IPS-18c (cell line): ENCODE measurements around the gene GGN.
"Not testable (repeated sequence)": the region's sequence is repeated elsewhere in the genome, so short reads cannot be mapped to it uniquely, and the experiment has no call there.

Experiments used
- H3K4me3 ChIP-seq: 2 replicates; pipeline ENCODE4 v1.7.0; 2013; ENCODE audit warnings: low read depth, mild to moderate bottlenecking, low read length, moderate library complexity; ENCODE audit not compliant: insufficient read depth
- H3K9me3 ChIP-seq: one replicate; pipeline ENCODE4 v1.6.1; 2013; ENCODE audit warnings: mild to moderate bottlenecking, low read length, moderate library complexity; ENCODE audit not compliant: control insufficient read depth, insufficient read depth

The GGN gene

DNA sequence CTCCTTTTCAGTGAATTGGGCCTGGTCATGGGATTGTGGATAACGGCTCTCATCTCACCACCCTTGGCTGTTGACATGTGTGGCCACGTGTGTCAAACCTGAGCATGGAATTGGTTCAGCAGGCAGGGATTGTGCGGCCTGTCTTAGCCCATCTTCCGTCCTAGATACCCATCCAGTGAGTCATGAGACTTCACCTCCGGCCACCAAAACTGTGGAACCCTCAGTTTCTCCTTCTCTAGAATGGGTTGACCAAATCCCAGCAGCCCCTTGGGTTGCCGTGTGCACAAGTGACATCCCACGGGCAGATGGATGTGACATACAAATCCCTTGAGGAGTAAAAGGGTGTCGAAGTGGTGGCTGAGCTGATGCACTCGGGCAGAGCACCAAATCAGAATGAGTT, 6.7 kb downstream of the GGN start:
- H3K4me3 ChIP-seq: no peak overlapping the region
- no peaks in the 10 kb centered on the region for H3K9me3 ChIP-seq

DNA sequence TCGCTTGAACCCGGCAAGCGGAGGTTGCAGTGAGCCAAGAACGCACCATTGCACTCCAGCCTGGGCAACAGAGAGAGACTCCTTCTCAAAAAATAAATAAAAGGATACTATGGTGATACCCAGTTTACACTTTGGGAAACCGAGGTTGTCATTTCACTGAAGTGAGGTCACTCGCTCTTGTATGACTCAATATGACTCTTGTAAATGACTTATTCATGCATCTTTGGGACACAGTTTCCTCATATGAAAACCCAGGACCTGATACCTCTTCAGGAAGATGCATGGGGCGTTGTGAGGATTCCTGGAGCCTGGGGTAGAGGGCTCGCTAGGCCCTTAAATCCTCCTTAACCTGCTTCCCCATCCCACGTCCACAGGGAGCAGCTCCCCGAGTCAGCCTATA, 9.0 kb downstream of the GGN start:
- H3K4me3 ChIP-seq: no peak overlapping the region
- peaks cover 2% of the 10 kb centered on the region for H3K9me3 ChIP-seq

DNA sequence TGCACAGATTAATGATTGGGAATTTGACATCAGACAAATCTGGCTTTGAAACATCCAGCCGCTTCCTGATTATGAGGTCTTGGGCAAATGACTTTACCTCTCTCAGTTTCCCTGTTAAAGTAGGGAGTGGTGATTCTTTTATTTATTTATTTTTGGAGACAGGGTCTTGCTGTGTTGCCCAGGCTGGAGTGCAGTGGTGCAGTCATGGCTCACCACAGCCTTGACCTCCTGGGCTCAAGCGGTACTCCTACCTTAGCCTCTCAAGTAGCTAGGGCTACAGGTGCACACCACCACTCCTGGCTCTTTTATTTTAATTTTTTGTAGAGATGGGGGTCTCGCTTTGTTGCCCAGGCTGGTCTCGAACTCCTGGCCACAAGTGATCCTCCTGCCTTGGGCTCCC, 10.8 kb downstream of the GGN start:
- H3K9me3 ChIP-seq: peaks cover 2% of the 10 kb centered on the region
- H3K4me3 ChIP-seq: no peak overlapping the region

DNA sequence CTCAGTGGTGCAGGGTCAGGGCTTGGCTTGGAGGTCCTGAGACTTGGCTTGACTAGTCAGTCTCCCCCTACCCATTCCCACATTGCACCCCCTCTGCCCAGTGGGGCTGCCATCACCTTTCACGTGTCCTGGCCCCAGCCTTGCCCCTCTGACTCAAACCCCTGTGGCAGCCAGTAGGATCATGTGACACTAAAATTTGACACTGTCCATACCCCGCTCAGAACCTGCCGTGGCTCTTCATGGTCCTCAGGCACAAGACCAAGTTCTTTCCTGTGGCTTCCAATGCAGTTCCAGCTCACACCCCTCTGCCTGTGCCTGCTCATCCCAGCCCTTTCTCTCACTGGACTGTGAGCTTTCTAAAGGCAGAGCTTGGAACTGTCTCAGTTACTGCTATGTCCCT, 11.3 kb downstream of the GGN start:
- Histone ChIP-seq H3K9me3 (peaks cover 2% of the 10 kb centered on the region), H3K4me3 (no peak overlapping the region)

DNA sequence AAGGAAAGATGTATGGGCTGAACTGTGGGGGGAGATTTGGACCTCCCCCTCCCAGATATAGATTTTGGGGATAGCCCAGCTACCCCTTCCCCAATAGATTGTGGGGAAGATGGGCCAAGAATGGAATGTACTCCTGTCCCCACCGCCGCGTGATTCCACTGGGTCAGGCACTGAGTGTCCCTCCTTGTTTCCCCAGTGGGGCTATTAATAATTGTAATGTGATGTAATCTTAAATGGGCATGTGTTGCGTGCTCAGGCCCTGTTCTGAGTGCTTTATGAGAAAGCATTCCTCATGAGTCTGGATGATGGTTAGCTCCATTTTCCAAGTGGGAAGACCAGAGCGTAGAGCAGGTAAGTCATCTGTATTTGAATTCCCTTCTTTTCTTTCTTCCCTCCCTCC, 12.1 kb downstream of the GGN start:
- H3K4me3 ChIP-seq: peak overlapping the region; percentile 92
- peaks cover 2% of the 10 kb centered on the region for H3K9me3 ChIP-seq

DNA sequence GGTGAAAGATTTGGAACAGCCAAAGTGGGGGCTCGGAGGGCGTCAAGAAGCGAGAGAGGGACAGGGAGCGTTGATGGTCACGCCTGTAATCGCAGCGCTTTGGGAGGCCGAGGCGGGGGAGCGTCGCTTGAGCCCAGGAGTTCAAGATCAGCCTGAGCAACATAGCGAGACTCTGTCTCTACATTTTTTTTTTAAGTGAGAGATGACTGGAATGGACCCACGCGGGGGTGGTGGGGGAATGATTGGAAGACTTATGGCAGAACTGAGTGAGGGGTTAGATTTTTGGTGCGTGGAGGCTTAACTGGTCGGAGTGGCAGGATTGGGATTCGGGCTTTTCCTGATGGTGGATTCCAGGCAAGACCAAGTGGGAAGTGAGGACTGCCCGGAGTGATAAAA, 12.7 kb downstream of the GGN start:
- H3K4me3 ChIP-seq: peak overlapping the region; percentile 92
- peaks cover 2% of the 10 kb centered on the region for H3K9me3 ChIP-seq

DNA sequence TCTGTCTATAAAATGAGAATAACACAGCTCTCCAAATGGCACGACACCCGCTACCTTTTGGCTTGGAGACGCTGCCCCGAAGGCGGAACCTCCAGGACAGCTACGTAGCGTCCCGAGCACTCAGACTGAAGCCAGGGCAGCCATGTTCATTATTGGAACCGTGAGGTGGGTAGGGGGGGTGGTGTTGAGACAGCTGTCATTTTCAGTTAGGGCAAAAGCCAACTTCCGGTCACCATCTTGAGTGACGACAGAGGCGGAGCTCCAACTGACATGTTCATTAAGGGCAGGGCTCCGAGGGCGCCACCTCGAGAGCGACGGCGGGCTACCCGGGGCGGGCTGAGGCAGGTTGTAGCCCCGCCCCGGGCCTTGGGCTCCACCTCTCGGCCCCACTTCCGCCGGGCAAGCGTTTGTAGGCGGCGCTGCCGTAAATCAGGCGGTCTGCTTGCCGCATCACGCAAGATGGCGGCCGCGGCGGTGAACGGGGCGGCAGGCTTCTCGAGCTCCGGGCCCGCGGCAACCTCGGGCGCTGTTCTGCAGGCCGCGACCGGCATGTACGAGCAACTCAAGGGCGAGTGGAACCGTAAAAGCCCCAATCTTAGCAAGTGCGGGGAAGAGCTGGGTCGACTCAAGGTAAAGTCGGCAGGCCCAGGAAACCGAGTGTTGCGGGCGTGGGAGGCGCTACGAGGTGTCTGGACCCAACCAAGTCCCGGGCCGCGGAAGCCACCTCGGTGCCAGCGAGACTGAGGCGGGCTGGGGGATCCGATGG, 13.3 kb downstream of the GGN start, which contains the start of gene PSMD8:
PSMD8 (plus strand) TSS at position 240 of the 766 bp plus-strand sequence; CDS start at position 271, 31 bp downstream.
- Histone ChIP-seq H3K4me3 (peak within 1 kb of the TSS; percentile 92), H3K9me3 (peaks cover 2% of the 10 kb centered on the region)

DNA sequence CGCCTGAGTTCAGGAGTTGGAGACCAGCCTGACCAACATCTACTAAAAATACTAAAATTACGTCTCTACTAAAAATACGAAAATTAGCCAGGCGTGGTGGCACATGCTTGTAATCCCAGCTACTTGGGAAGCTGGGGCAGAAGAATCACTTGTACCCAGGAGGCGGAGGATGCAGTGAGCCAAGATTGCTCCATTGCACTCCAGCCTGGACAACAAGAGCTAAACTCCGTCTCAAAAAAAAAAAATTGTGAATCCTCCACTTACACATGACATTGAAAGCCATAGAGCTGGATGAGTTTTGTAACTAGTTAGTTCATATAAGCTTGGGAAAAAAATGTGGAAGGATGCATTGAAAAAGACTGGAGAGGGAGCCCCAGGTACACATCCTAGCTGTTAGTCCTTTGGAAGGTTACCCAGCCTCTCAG, 13.9 kb downstream of the GGN start:
- H3K4me3 ChIP-seq: peak overlapping the region; percentile 29
- H3K9me3 ChIP-seq: peaks cover 2% of the 10 kb centered on the region

DNA sequence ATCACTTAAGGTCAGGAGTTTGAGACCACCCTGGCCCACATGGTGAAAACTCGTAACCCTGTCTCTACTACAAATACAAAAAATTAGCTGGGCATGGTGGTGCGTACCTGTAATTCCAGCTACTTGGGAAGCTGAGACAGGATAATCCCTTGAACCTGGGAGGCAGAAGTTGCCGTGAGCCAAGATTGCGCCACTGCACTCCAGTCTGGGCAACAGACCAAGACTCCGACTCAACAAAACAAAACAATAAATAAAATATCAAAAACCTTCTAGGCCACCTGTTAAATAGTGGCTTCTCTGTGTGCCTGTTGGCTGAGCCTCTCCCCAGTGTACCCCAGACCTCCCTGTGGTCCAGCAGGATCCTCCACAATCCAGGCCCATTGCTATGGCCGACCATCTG, 16.8 kb downstream of the GGN start:
- peaks cover 2% of the 10 kb centered on the region for H3K9me3 ChIP-seq

DNA sequence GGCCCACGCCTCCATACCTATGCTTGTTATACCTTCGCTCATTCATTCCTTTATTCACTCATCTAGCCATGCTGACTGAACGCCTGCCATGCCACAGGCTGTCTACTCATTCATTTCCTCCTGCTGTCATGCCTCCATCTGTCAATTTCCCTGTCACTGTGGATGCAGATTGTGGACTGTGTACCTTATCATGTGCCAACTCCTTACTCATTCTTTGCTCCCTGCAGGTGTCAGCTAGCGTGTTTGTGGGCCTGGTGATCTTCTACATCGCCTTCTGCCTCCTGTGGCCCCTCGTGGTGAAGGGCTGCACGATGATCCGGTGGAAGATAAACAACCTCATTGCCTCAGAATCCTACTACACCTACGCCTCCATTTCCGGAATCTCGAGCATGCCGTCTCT, 17.5 kb downstream of the GGN start:
- peaks cover 2% of the 10 kb centered on the region for H3K9me3 ChIP-seq
- H3K4me3 ChIP-seq: no peak overlapping the region

More for the DNA sequence above, 16.8 kb downstream of the GGN start:
- H3K4me3 ChIP-seq: no peak overlapping the region

DNA sequence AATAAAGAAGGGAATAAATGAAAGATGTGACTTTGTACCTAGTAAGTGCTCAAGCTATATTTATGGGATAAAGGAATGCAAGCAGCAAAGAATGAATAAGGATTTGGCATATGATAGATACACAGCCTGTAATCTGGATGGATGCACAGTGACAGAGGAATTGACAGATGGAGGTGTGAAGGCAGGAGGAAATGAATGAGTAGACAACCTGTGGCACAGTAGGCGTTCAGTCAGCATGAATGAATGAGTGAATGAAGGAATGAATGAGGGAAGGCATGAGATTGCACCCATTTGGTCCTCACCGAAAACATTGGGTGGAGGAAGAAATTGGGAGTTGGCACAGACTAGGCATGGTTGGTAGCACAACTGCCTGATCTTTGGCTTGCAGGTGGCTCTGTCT, 18.2 kb downstream of the GGN start:
- H3K4me3 ChIP-seq: no peak overlapping the region

DNA sequence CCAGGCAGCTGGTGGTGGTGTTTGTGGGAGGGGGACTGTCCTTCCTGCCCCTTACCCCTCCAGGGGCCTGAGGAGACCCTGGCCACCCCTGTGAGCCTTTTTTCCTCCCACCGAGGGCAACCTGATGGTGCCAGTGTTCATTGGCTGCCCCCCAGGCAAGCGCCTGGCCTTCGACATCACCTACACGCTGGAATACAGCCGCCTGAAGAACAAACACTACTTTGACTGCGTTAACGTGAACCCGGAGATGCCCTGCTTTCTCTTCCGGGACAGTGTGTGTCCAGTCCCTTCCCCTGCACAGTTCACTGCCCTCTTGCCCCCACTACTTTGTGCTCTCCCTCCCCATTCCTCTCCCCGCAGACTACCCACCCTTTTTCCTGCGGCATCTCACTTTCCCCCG, 20.8 kb downstream of the GGN start:
- H3K9me3 ChIP-seq: peaks cover 5% of the 10 kb centered on the region

More for the DNA sequence above, 18.2 kb downstream of the GGN start:
- H3K9me3 ChIP-seq: peaks cover 4% of the 10 kb centered on the region

DNA sequence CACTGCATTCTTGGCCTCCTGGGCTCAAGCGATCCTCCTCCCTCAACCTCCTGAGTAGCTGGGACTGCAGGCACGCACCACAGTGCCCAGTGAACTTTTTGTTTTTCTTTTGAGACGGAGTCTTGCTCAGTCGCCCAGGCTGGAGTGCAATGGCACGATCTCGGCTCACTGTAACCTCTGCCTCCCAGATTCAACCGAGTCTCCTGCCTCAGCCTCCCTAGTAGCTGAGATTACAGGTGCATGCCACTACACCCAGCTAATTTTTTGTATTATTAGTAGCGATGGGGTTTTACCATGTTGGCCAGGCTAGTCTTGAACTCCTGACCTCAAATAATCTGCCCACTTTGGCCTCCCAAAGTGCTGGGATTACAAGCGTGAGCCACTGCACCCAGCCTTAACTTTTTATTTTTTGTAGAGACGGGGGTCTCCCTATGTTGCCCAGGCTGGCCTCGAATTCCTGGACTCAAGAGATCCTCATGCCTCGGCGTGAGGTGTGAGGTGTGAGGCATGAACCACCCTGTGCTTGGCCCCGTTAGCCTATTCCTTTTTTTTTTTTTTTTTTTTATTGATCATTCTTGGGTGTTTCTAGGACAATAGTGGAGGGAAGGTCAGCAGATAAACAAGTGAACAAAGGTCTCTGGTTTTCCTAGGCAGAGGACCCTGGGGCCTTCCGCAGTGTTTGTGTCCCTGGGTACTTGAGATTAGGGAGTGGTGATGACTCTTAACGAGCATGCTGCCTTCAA, 24.7 kb downstream of the GGN start:
- H3K4me3 ChIP-seq: peak overlapping the region; percentile 87
- not testable (repeated sequence) for H3K9me3 ChIP-seq

More for the DNA sequence above, 20.8 kb downstream of the GGN start:
- no peak overlapping the region for H3K4me3 ChIP-seq

DNA sequence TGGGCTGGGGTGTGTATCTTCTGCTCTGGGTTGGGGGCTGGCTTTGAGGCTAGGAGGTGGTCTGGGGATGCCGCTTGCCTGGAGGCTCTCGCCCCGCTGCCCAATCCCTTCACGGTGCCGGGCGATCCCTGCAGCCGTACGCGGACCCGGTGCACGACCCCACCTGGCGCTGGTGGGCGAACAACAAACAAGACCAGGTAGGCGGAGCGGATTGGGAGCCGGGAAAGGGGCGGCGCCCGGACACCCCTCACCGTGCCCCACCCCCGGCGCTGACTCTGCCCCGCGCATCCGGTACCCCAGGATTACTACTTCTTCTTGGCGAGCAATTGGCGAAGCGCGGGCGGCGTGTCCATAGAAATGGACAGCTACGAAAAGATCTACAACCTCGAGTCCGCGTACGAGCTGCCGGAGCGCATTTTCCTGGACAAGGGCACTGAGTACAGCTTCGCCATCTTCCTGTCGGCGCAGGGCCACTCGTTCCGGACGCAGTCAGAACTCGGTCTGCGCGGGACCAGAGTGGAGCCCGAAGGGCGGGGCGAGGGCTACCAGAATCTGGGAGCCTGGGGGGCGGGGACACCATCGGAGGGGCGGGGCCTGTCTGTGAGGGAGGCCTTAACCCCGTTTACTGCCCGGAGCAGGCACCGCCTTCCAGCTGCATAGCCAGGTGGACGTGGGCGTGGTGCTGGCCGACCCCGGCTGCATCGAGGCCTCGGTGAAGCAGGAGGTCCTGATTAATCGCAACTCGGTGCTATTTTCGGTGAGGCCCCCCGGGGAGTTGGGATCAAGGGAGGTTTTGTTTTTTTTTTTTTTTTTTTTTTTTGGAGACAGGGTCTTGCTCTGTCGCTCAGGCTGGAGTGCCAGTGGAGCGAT, 25.5 kb downstream of the GGN start:
- Histone ChIP-seq H3K4me3 (peak overlapping the region; percentile 87), H3K9me3 (peaks cover 5% of the 10 kb centered on the region)

DNA sequence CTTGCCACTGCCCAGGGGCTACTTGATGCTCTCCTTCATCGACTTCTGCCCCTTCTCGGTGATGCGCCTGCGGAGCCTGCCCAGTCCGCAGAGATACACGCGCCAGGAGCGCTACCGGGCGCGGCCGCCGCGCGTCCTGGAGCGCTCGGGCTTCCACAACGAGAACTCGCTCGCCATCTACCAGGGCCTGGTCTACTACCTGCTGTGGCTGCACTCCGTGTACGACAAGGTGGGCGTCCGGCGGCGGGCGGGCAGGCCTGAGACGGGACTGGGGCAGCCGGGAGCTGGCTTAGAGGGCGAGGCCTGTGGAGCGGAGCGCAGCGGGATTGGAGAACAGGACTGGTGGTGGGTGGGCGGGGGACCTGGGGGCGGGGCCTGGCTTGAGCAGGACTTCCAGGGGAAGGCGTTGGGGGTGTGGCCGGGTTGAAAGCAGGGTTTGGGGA, 26.2 kb downstream of the GGN start:
- Histone ChIP-seq H3K4me3 (peak overlapping the region; percentile 87), H3K9me3 (peaks cover 5% of the 10 kb centered on the region)

DNA sequence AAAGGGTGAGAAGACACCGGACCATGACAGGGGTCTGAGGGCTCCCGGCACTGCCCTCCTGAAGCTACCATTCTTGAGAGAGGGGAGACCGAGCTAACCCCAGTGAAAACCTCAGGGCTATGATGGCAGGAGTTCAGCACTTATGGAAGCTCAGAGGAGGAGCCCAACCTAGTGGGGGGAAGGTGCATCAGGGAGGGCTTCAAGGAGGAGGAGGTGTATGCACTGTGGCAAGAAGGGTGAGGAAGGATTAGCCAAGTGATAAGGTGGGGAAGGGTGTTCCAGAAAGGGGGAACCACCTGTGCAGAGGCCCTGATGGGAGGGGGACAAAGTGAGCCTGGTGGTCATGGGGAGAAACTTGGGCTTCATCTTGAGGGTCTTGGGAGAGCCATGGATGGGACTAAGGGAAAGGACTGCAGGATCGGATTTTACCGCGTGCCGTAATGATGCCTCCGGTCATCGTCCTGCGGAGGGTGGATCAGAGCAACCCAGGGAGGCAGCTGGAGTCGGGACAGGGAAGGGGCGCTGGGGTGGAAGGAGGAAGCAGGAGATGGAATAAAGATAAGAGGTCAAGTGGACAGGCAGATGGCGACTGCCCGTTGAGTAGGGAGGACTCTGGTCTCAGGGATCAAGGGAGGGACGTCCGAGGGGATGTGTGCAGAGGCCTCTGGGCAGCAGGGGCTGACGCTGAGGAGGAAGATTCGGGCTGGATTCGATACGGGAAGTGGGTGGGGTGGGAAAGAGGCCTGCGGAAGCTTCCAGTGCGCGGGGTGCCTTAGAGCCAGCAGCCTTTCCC, 26.8 kb downstream of the GGN start:
- peak overlapping the region; percentile 87; the same call in 1 of the 2 replicates for H3K4me3 ChIP-seq

DNA sequence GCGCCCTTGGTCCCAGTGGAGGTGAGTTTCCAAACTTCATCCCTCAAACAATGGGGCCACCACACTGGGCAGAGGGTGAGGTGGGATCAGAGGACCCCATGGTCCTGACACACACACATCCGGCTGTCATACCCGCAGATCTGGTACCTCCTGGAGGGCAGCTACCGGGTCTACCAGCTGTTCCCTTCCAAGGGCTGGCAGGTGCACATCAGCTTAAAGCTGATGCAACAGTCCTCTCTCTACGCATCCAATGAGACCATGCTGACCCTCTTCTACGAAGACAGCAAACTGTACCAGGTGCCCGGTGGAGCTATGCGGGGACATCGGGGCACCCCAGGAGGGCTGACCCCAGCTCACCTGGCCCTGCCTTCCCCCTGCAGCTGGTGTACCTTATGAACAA, 27.5 kb downstream of the GGN start:
- H3K4me3 ChIP-seq: no peak overlapping the region
- H3K9me3 ChIP-seq: peaks cover 5% of the 10 kb centered on the region

More for the DNA sequence above, 26.8 kb downstream of the GGN start:
- H3K9me3 ChIP-seq: peaks cover 5% of the 10 kb centered on the region
